Fibroblast of villous mesenchyme (primary cell): ENCODE results near the gene SH2B3. TPM values are rescaled to one million over a fixed set of nuclear protein-coding genes. Genes with fewer than 3 reads are reported as not detected.
A peak's percentile ranks its signal among the peaks of the same experiment; 100 is the strongest.

Experiments
- DNase-seq: peaks from one replicate; pipeline ENCODE4 v3.0.0-alpha.2; 2010; ENCODE audit warnings: low read depth
- H3K4me3 ChIP-seq: 2 replicates; pipeline ENCODE4 v1.5.1; 2011; ENCODE audit warnings: low read depth, mild to moderate bottlenecking, low read length
- CTCF ChIP-seq: IDR thresholded peaks from 2 replicates; pipeline ENCODE4 v1.5.1; 2012; ENCODE audit warnings: low read depth, mild to moderate bottlenecking, low read length; ENCODE audit not compliant: insufficient read depth
- total RNA-seq: library from RNA; depleted of rRNA; stranded (reverse); fragments of >200 nt; gene quantifications from 2 replicates; pipeline ENCODE4 v1.2.3, GENCODE V29; 2012

The SH2B3 gene
- total RNA-seq, 1 donor: 42.7 TPM

- no peak for DNase-seq
- H3K4me3 ChIP-seq: no peak overlapping the region
- TF ChIP-seq CTCF: no peak
Measured at GRCh38 chr12:111429828-111430432, 24.2 kb downstream of the SH2B3 start.

- no peak for DNase-seq
- no peak for TF ChIP-seq CTCF
- H3K4me3 ChIP-seq: no peak overlapping the region
Measured at GRCh38 chr12:111430433-111431353, 25.0 kb downstream of the SH2B3 start.

GRCh38 chr12:111431772-111432171 lies 26.0 kb downstream of the SH2B3 start:
- H3K4me3 ChIP-seq: no peak overlapping the region
- TF ChIP-seq CTCF: no peak
- DNase-seq: peak; percentile 87

GRCh38 chr12:111434049-111434448 lies 28.3 kb downstream of the SH2B3 start:
- no peak for TF ChIP-seq CTCF
- no peak overlapping the region for H3K4me3 ChIP-seq
- peak; percentile 59 for DNase-seq

- H3K4me3 ChIP-seq: no peak overlapping the region
- DNase-seq: peak; percentile 91
- no peak for TF ChIP-seq CTCF
Measured at GRCh38 chr12:111434680-111435338, 29.1 kb downstream of the SH2B3 start.

GRCh38 chr12:111435661-111436201 lies 30.0 kb downstream of the SH2B3 start:
- no peak for DNase-seq
- TF ChIP-seq CTCF: no peak
- no peak overlapping the region for H3K4me3 ChIP-seq
